ENCODE measurements around the gene ALOX5. TPM values are rescaled to one million over a fixed set of nuclear protein-coding genes. Genes with fewer than 3 reads are reported as not detected.

Gene ALOX5
- total RNA-seq, 1 donor from 2014 or later, result 22.8 TPM

- peaks cover 19% of the 10 kb centered on the region for H3K4me1 ChIP-seq
- no peak overlapping the region for H3K4me3 ChIP-seq
- H3K27me3 ChIP-seq, result no peaks in the 10 kb centered on the region
- H3K27ac ChIP-seq, result no peak overlapping the region
- no peaks in the 10 kb centered on the region for H3K36me3 ChIP-seq
- intact Hi-C loops (cut with DNase I), result no loop called here
- TF ChIP-seq CTCF (IDR thresholded peaks at IDR 0.05) (no peak), POLR2A (IDR thresholded peaks at IDR 0.05) (no peak), POLR2AphosphoS5 (IDR thresholded peaks at IDR 0.05; ENCODE audit: insufficient read depth in 1 of 2, low read depth in 1 of 2) (no peak)
- no peak for DNase-seq (ENCODE audit: extremely low spot score in 2 of 2)
- no peaks in the 10 kb centered on the region for H3K9me3 ChIP-seq
These were observed 3.8 kb downstream of the ALOX5 start for GRCh38 chr10:45377858-45378257.

DNA sequence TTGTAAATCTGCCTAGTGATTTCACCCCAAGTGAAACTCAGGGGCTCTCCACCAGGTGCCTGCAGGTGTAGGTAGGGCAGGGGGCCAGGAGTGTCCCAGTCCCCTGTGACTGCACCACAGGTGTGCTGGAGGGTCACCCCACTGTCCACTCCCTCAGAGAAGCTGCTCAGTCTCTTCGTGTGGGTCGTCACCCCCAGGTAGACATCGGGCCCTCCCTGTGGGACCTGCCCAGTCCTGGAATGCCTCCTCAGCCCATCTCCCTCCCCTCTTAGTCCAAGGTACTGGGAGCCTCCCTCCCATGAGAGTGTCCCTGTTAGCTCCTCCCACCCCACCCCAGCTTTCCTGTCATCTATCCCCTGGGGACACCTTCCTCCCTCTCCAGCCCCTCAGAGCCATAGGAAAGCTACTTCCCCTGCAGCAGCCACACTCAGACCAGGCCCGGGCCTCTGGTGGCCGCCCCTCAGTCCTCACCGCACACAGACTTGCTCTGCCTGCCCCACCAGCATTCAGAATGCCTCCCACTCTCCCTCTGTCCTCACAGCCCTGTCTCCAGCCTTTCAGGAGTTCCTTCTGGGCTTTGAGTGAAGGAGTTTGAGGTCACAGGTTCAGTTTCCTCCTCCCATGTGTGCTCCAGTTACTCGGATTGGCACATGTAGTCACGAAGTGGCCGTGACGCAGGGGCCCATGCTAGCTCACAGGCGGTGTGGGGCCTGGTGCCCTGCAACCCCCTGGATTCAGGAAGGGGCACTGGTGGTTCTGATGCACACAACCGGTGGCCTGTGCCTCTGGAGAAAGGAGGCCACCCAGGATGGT, 5.1 kb downstream of the ALOX5 start:
- Histone ChIP-seq H3K4me1 (peaks cover 10% of the 10 kb centered on the region), H3K27me3 (no peaks in the 10 kb centered on the region), H3K9me3 (no peaks in the 10 kb centered on the region), H3K4me3 (no peak overlapping the region), H3K27ac (no peak overlapping the region), H3K36me3 (no peaks in the 10 kb centered on the region)
- intact Hi-C loops (cut with DNase I), result no loop called here
- no peak for DNase-seq (ENCODE audit: extremely low spot score in 2 of 2)
- TF ChIP-seq CTCF (IDR thresholded peaks at IDR 0.05) (no peak), POLR2AphosphoS5 (IDR thresholded peaks at IDR 0.05; ENCODE audit: insufficient read depth in 1 of 2, low read depth in 1 of 2) (no peak), POLR2A (IDR thresholded peaks at IDR 0.05) (no peak)

GRCh38 chr10:45379891-45380540, 6.0 kb downstream of the ALOX5 start:
- intact Hi-C loops (cut with DNase I), result no loop called here
- Histone ChIP-seq H3K4me1 (peaks cover 1% of the 10 kb centered on the region), H3K9me3 (no peaks in the 10 kb centered on the region), H3K36me3 (no peaks in the 10 kb centered on the region), H3K27ac (no peak overlapping the region), H3K4me3 (no peak overlapping the region), H3K27me3 (no peaks in the 10 kb centered on the region)
- no peak for DNase-seq (ENCODE audit: extremely low spot score in 2 of 2)
- no peak for TF ChIP-seq CTCF (IDR thresholded peaks at IDR 0.05)
- TF ChIP-seq POLR2AphosphoS5 (IDR thresholded peaks at IDR 0.05; ENCODE audit: insufficient read depth in 1 of 2, low read depth in 1 of 2), result no peak
- no peak for TF ChIP-seq POLR2A (IDR thresholded peaks at IDR 0.05)

DNA sequence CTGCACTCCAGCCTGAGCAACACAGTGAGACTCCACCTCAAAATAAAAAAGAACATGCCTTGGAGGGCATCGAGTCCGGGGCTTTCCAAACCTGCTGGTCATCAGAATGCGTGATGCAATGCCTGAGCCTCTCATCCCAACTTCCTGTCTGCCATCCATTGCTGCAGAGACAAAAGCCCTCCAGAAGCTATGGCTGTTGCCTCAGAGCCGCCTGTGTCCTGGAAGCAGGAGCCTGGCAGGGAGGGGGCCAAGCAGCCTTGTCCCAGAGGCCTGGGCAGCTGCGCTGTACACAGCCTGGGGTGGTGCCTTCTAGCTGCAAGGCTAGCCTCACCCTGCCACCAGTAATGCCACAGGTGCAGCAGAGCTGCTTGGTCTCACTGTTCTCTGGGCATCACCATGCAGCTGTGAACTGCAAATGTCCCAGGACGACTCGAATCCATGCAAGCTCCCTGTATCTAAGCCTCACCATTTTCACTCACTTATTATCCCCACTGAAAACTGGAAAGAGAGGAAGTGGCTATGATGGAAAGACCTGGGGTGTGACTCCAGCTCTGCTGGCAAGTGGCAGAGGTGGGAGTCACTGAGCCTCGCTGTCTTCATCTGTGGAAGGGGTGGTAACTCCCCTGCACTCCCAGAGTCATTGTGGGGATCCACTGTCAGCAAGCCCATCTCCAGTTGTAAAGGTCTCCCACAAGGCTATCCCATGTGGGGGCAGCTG, 7.0 kb downstream of the ALOX5 start:
- Histone ChIP-seq H3K4me3 (no peak overlapping the region), H3K9me3 (no peaks in the 10 kb centered on the region), H3K36me3 (no peaks in the 10 kb centered on the region), H3K4me1 (no peaks in the 10 kb centered on the region), H3K27ac (no peak overlapping the region), H3K27me3 (no peaks in the 10 kb centered on the region)
- DNase-seq (ENCODE audit: extremely low spot score in 2 of 2), result no peak
- intact Hi-C loops (cut with DNase I), result no loop called here
- TF ChIP-seq CTCF (IDR thresholded peaks at IDR 0.05), result no peak
- no peak for TF ChIP-seq POLR2A (IDR thresholded peaks at IDR 0.05)
- TF ChIP-seq POLR2AphosphoS5 (IDR thresholded peaks at IDR 0.05; ENCODE audit: insufficient read depth in 1 of 2, low read depth in 1 of 2), result no peak
